Measurements from ENCODE around the gene HMMR.

DNA sequence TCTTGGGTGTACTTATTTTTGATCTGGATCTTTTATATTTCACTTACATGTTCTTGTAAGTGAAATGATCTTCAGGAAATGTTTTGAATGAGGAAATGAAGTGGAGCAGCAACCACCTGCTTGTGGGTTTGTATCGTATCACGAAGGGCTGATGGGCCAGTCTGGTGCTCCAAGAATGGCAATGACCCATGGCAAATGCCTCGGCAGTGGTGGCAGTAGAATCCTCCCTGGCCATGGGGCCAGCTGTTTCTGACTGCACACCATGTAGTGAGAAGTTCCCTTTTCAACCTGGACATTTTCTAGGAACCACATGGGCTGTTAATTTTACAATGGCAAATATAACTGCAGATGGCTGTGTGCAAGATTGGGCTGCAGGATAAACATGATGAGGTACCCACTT lies 74.9 kb downstream of the HMMR start:
- TF ChIP-seq, protein P1, sequence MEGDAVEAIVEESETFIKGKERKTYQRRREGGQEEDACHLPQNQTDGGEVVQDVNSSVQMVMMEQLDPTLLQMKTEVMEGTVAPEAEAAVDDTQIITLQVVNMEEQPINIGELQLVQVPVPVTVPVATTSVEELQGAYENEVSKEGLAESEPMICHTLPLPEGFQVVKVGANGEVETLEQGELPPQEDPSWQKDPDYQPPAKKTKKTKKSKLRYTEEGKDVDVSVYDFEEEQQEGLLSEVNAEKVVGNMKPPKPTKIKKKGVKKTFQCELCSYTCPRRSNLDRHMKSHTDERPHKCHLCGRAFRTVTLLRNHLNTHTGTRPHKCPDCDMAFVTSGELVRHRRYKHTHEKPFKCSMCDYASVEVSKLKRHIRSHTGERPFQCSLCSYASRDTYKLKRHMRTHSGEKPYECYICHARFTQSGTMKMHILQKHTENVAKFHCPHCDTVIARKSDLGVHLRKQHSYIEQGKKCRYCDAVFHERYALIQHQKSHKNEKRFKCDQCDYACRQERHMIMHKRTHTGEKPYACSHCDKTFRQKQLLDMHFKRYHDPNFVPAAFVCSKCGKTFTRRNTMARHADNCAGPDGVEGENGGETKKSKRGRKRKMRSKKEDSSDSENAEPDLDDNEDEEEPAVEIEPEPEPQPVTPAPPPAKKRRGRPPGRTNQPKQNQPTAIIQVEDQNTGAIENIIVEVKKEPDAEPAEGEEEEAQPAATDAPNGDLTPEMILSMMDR (IDR thresholded peaks at IDR 0.05; ENCODE audit: low read length) = no peak
- TF ChIP-seq EZH2phosphoT487 (IDR thresholded peaks at IDR 0.05; ENCODE audit: low read length) = no peak
- TF ChIP-seq EZH2 (optimal IDR thresholded peaks at IDR 0.05; ENCODE audit: low read depth, low read length) = no peak
